ENCODE data around the gene EFNA2.

GRCh38 chr19:1239420-1239795 lies 46.3 kb upstream of the EFNA2 start:
- TF ChIP-seq CTCF (conservative IDR thresholded peaks at IDR 0.05; ENCODE audit: low read depth, low read length) (no peak), EZH2phosphoT487 (IDR thresholded peaks at IDR 0.05; ENCODE audit: borderline replicate concordance, low read length) (no peak), EZH2 (IDR thresholded peaks at IDR 0.05; ENCODE audit: low read length, unreplicated experiment) (no peak)

All from PC-3 (cell line).